Measurements from ENCODE around the gene B4GALT6. TPM values are rescaled to one million over a fixed set of nuclear protein-coding genes. Genes with fewer than 3 reads are reported as not detected.

Gene B4GALT6
- total RNA-seq, 5 donors from 2014 or later (not counting 1 experiment from before 2014, with no cell fraction given) = 0.25 to 1.5 (median 1.2) TPM

DNA sequence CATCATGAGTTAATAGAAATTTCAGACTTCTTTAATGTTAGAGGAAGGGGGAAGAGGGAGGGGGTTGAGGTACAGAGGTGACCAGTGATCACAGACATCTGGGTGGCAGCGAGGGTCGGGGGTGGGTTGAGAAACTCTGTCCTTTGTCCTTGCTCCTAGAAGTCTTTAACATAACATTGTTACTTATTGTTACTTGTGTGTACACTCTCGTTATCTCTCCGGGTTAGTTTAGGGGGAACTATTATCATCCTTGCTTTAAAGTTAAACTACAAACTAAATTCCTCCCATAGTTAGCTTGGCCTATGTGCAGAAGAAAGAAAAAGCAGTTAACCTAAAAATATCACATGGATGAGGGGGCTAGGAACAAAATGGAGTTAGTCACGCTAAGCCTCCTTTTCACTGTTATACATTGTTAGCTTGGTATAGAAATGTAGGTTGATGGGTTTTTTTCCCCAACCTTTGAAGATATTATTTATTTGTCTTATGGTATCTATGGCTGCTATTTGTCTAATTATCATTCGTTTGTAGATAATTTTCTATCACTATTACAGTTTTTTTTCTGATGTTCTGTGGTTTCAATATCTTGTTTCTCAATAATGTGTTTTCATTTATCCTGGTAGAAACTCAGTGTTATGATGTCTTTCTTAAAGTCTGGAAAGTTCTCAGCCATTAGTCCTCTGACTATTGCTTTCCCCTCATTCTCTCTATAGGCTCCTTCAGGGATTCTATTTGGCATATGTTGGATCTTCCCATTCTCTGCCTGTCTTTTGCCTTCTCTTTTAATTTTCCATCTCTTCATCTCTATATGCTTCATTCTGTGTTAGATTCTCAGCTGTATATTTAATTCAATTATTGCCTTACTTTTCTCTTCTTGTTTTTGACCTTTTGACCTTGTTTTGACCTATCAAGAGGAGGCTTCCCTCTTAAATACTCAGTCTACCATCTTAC is 13.2 kb upstream of the B4GALT6 start:
- Mint-ChIP-seq H3K27me3 (no peaks in the 10 kb centered on the region), H3K36me3 (no peaks in the 10 kb centered on the region), H3K27ac (no peak overlapping the region), H3K4me3 (no peak overlapping the region), H3K9me3 (peaks cover 0 to 5% (median 0%) of the 10 kb centered on the region in 3 donors), H3K4me1 (peaks cover 3 to 5% (median 3%) of the 10 kb centered on the region in 3 donors)
- no peak overlapping the region for H3K27ac ChIP-seq (ENCODE audit: low read length)
- no peak for ATAC-seq (replicated peaks in 1 of 4)
- H3K4me3 ChIP-seq (ENCODE audit: control insufficient read depth in 1 of 2, extremely low read depth in 1 of 2, low read length in 1 of 2) = no peak overlapping the region
- DNase-seq = no peak
- no peaks in the 10 kb centered on the region for H3K36me3 ChIP-seq (ENCODE audit: control insufficient read depth in 2 of 2, extremely low read depth in 1 of 2, insufficient read depth in 1 of 2, low read length in 1 of 2)
- H3K4me1 ChIP-seq (ENCODE audit: control insufficient read depth in 1 of 2, extremely low read depth in 1 of 2, insufficient read depth in 2 of 2, low read length in 2 of 2) = no peaks in the 10 kb centered on the region
- CTCF ChIA-PET = no interaction called here
- peaks cover 0 to 6% of the 10 kb centered on the region in 2 experiments for H3K27me3 ChIP-seq (replicated peaks in 1 of 2; ENCODE audit: control insufficient read depth in 2 of 2, extremely low read depth in 1 of 2, insufficient read depth in 2 of 2, low read length in 1 of 2)
- no peaks in the 10 kb centered on the region for H3K9me3 ChIP-seq
- no CpG with 5 or more reads among the region's 6 CpGs for WGBS (ENCODE audit: insufficient coverage)
- POLR2A ChIA-PET = no interaction called here

DNA sequence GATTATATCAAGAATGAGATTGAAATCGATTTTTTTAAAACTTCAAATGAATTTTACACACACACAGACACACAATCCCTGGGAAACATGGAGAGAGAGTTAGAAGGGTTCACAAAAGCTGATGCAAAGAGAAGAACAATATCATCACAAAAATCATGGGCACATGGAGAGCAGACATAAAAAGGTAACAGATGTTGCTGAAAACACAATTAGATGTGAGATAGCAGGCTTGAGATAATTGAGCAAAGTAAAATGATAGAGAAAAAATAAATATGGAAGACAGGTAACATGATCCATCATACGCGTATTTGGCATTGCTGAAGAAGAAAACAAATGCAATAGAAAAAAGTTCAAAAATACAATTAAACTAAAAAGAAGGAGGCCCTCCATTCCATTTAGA is 11.6 kb upstream of the B4GALT6 start:
- Histone ChIP-seq H3K27me3 (replicated peaks in 1 of 2; ENCODE audit: control insufficient read depth in 2 of 2, extremely low read depth in 1 of 2, insufficient read depth in 2 of 2, low read length in 1 of 2) (peaks cover 0 to 6% of the 10 kb centered on the region in 2 experiments), H3K36me3 (ENCODE audit: control insufficient read depth in 2 of 2, extremely low read depth in 1 of 2, insufficient read depth in 1 of 2, low read length in 1 of 2) (no peaks in the 10 kb centered on the region), H3K4me3 (ENCODE audit: control insufficient read depth in 1 of 2, extremely low read depth in 1 of 2, low read length in 1 of 2) (no peak overlapping the region), H3K27ac (ENCODE audit: low read length) (no peak overlapping the region), H3K4me1 (ENCODE audit: control insufficient read depth in 1 of 2, extremely low read depth in 1 of 2, insufficient read depth in 2 of 2, low read length in 2 of 2) (no peaks in the 10 kb centered on the region), H3K9me3 (no peaks in the 10 kb centered on the region)
- DNase-seq (no peak), ATAC-seq (replicated peaks in 1 of 4) (no peak)
- ChIA-PET POLR2A (no interaction called here), CTCF (no interaction called here)
- Mint-ChIP-seq H3K4me3 (no peak overlapping the region), H3K27ac (no peak overlapping the region), H3K4me1 (no peaks in the 10 kb centered on the region), H3K36me3 (no peaks in the 10 kb centered on the region), H3K9me3 (peaks cover 0 to 5% (median 0%) of the 10 kb centered on the region in 3 donors), H3K27me3 (no peaks in the 10 kb centered on the region)
- no CpG with 5 or more reads among the region's 3 CpGs for WGBS (ENCODE audit: insufficient coverage)

- WGBS (ENCODE audit: insufficient coverage) = 100% methylated on average over 1 of the region's 2 CpGs
Measured at GRCh38 chr18:31694297-31694696, 9.9 kb upstream of the B4GALT6 start.

DNA sequence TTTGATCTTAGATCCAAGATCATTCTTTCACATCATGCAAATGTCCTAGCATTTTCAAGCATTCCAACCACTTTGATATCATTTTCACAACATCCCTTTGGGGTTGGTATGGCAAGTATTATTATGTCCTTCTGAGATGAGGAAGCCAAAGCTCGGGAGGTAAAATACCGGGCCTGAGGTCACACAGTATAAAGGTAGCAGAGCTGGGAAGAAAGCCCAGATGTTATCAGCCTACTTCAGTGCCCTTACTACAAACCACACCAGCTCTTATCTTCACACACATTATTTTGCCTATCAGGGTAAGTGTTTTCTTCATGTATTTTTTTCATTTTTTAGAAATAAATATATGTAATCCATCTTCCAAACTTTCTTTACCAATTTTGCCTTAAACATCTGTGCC is 4.2 kb upstream of the B4GALT6 start:
- Mint-ChIP-seq H3K27me3 (peaks cover 8 to 27% of the 10 kb centered on the region in 2 donors), H3K27ac (no peak overlapping the region), H3K36me3 (no peaks in the 10 kb centered on the region), H3K9me3 (no peaks in the 10 kb centered on the region), H3K4me1 (peaks cover 14 to 15% (median 14%) of the 10 kb centered on the region in 3 donors), H3K4me3 (no peak overlapping the region)
- Histone ChIP-seq H3K9me3 (no peaks in the 10 kb centered on the region), H3K4me1 (ENCODE audit: control insufficient read depth in 1 of 2, extremely low read depth in 1 of 2, insufficient read depth in 2 of 2, low read length in 2 of 2) (peaks cover 3 to 17% of the 10 kb centered on the region in 2 experiments), H3K4me3 (ENCODE audit: control insufficient read depth in 1 of 2, extremely low read depth in 1 of 2, low read length in 1 of 2) (no peak overlapping the region), H3K27ac (ENCODE audit: low read length) (no peak overlapping the region), H3K36me3 (ENCODE audit: control insufficient read depth in 2 of 2, extremely low read depth in 1 of 2, insufficient read depth in 1 of 2, low read length in 1 of 2) (no peaks in the 10 kb centered on the region), H3K27me3 (replicated peaks in 1 of 2; ENCODE audit: control insufficient read depth in 2 of 2, extremely low read depth in 1 of 2, insufficient read depth in 2 of 2, low read length in 1 of 2) (peaks cover 0 to 23% of the 10 kb centered on the region in 2 experiments)
- WGBS (ENCODE audit: insufficient coverage) = no CpG with 5 or more reads among the region's 2 CpGs
- ChIA-PET CTCF (no interaction called here), POLR2A (no interaction called here)
- DNase-seq (no peak), ATAC-seq (replicated peaks in 1 of 4) (no peak)

More at GRCh38 chr18:31694297-31694696, 9.9 kb upstream of the B4GALT6 start:
- Mint-ChIP-seq H3K4me1 (no peaks in the 10 kb centered on the region), H3K27ac (no peak overlapping the region), H3K9me3 (peaks cover 0 to 5% (median 0%) of the 10 kb centered on the region in 3 donors), H3K4me3 (no peak overlapping the region), H3K27me3 (no peaks in the 10 kb centered on the region), H3K36me3 (no peaks in the 10 kb centered on the region)
- no peaks in the 10 kb centered on the region for H3K36me3 ChIP-seq (ENCODE audit: control insufficient read depth in 2 of 2, extremely low read depth in 1 of 2, insufficient read depth in 1 of 2, low read length in 1 of 2)
- no peak overlapping the region for H3K4me3 ChIP-seq (ENCODE audit: control insufficient read depth in 1 of 2, extremely low read depth in 1 of 2, low read length in 1 of 2)
- ChIA-PET CTCF (no interaction called here), POLR2A (interaction anchor here in 1 of 2 donors (0.5 kb wide), 1 partner anchor 53 kb away, joined by 3 read pairs; no protein-coding TSS in a partner anchor)
- DNase-seq (no peak), ATAC-seq (replicated peaks in 1 of 4) (no peak)
- no peaks in the 10 kb centered on the region for H3K9me3 ChIP-seq
- H3K27ac ChIP-seq (ENCODE audit: low read length) = no peak overlapping the region
- no peaks in the 10 kb centered on the region for H3K4me1 ChIP-seq (ENCODE audit: control insufficient read depth in 1 of 2, extremely low read depth in 1 of 2, insufficient read depth in 2 of 2, low read length in 2 of 2)
- H3K27me3 ChIP-seq (replicated peaks in 1 of 2; ENCODE audit: control insufficient read depth in 2 of 2, extremely low read depth in 1 of 2, insufficient read depth in 2 of 2, low read length in 1 of 2) = peaks cover 0 to 14% of the 10 kb centered on the region in 2 experiments

DNA sequence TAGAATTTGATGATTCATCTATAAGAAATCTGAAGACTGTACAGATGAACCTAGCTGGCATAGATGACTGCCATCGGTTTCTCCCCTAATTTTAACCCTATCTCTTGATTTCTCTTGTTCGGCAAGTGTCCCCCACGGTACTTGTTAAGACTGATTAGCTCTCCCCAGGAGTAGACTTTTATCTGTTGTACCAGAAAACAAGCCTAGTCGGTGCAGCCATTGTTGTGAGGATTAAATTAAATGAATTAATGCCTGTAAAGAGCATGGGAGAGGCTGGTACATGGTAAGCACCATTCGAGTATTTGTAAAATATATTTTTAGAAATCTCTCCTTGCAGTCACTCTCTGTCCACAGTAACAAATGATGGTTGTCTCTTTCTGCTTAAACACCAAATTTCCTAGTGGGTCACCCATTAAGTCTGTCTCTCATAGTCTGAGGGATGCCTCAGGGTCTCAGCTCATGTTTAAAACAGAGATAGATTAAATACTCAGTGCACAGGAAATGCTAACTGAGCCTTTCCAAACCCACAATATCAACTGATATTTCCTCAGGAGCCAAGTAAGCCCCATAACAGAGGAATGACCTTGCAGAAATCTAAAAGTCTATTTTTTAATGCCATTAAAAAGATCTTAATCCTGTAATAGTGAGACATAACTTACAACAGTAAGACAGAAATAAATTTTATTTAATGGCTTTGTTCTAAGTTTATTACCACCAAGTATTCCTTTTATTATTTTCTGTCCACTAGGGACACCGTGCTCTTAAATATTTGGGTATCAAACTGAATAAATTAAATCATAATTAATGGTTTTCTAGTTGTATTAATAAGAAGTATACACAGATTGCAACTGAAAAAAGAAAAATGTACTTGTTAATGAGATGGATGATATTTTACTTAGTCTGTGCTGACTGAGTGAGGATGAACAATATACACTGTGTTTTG is 2.9 kb upstream of the B4GALT6 start:
- Histone ChIP-seq H3K36me3 (ENCODE audit: control insufficient read depth in 2 of 2, extremely low read depth in 1 of 2, insufficient read depth in 1 of 2, low read length in 1 of 2) (no peaks in the 10 kb centered on the region), H3K4me1 (ENCODE audit: control insufficient read depth in 1 of 2, extremely low read depth in 1 of 2, insufficient read depth in 2 of 2, low read length in 2 of 2) (peaks cover 3 to 17% of the 10 kb centered on the region in 2 experiments), H3K27ac (ENCODE audit: low read length) (no peak overlapping the region), H3K27me3 (replicated peaks in 1 of 2; ENCODE audit: control insufficient read depth in 2 of 2, extremely low read depth in 1 of 2, insufficient read depth in 2 of 2, low read length in 1 of 2) (peaks cover 0 to 22% of the 10 kb centered on the region in 2 experiments), H3K4me3 (ENCODE audit: control insufficient read depth in 1 of 2, extremely low read depth in 1 of 2, low read length in 1 of 2) (no peak overlapping the region), H3K9me3 (no peaks in the 10 kb centered on the region)
- H3K9me3 Mint-ChIP-seq = no peaks in the 10 kb centered on the region
- 80% methylated on average over 1 of the region's 6 CpGs for WGBS (ENCODE audit: insufficient coverage)
- peaks cover 8 to 35% of the 10 kb centered on the region in 2 donors for H3K27me3 Mint-ChIP-seq
- ATAC-seq (replicated peaks in 1 of 4) (no peak), DNase-seq (no peak)
- no peak overlapping the region for H3K27ac Mint-ChIP-seq
- H3K4me3 Mint-ChIP-seq = peak overlapping the region in 1 of 3 donors; percentile 98
- H3K4me1 Mint-ChIP-seq = peaks cover 14 to 15% (median 14%) of the 10 kb centered on the region in 3 donors
- POLR2A ChIA-PET = interaction anchor here in 1 of 2 donors (0.6 kb wide), 1 partner anchor 20 kb away, joined by 6 read pairs; no protein-coding TSS in a partner anchor
- CTCF ChIA-PET = no interaction called here
- no peaks in the 10 kb centered on the region for H3K36me3 Mint-ChIP-seq

GRCh38 chr18:31686572-31686971 is 2.2 kb upstream of the B4GALT6 start:
- Histone ChIP-seq H3K4me1 (ENCODE audit: control insufficient read depth in 1 of 2, extremely low read depth in 1 of 2, insufficient read depth in 2 of 2, low read length in 2 of 2) (peaks cover 3 to 17% of the 10 kb centered on the region in 2 experiments), H3K27me3 (replicated peaks in 1 of 2; ENCODE audit: control insufficient read depth in 2 of 2, extremely low read depth in 1 of 2, insufficient read depth in 2 of 2, low read length in 1 of 2) (peaks cover 0 to 22% of the 10 kb centered on the region in 2 experiments), H3K9me3 (no peaks in the 10 kb centered on the region), H3K36me3 (ENCODE audit: control insufficient read depth in 2 of 2, extremely low read depth in 1 of 2, insufficient read depth in 1 of 2, low read length in 1 of 2) (no peaks in the 10 kb centered on the region), H3K27ac (ENCODE audit: low read length) (no peak overlapping the region), H3K4me3 (ENCODE audit: control insufficient read depth in 1 of 2, extremely low read depth in 1 of 2, low read length in 1 of 2) (no peak overlapping the region)
- H3K4me3 Mint-ChIP-seq = peak overlapping the region; percentile 76 to 98 (median 80)
- H3K36me3 Mint-ChIP-seq = no peaks in the 10 kb centered on the region
- CTCF ChIA-PET = no interaction called here
- peaks cover 14 to 15% (median 14%) of the 10 kb centered on the region in 3 donors for H3K4me1 Mint-ChIP-seq
- no peaks in the 10 kb centered on the region for H3K9me3 Mint-ChIP-seq
- DNase-seq (no peak), ATAC-seq (replicated peaks in 1 of 4) (no peak)
- no peak overlapping the region for H3K27ac Mint-ChIP-seq
- POLR2A ChIA-PET = interaction anchor here in 1 of 2 donors (0.6 kb wide), 1 partner anchor 21 kb away, joined by 6 read pairs; no protein-coding TSS in a partner anchor
- peaks cover 9 to 36% of the 10 kb centered on the region in 2 donors for H3K27me3 Mint-ChIP-seq

Data from T-cell (primary cell).